ENCODE measurements around the gene RHOBTB1. TPM values are rescaled to one million over a fixed set of nuclear protein-coding genes. Genes with fewer than 3 reads are reported as not detected.

RHOBTB1 gene
- total and polyA plus RNA-seq, 12 donors, result 4.3 to 20.5 (median 12.3) TPM

- no peak for ATAC-seq
- WGBS, 2 donors, result 97% methylated on average over 4 of the region's 4 CpGs
Measured at GRCh38 chr10:60873758-60874157, 70.2 kb downstream of the RHOBTB1 start.

DNA sequence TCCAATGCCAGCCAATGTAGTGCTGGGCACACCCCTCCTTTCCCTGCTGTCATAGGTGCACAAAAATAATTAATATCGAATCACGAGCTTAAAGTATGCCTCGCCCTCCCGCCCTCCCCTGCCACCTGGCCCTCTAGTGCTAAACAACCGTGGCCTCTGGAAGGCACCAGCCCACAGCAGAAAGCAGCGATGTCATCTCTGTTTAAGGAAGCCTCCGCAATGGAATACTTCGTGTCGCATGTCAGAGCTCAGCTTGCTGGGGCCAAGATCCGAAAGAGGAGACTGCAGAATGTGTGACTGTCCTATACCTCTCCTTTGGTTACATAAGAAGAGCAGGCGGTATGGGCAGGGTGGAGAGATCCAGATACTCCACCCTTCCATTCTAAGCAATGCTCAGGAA is 71.5 kb downstream of the RHOBTB1 start:
- DNase-seq (no peak), ATAC-seq (no peak)
- Histone ChIP-seq H3K4me1 (peaks cover 0 to 7% (median 0%) of the 10 kb centered on the region in 9 donors), H3K27me3 (no peaks in the 10 kb centered on the region), H3K4me3 (no peak overlapping the region), H3K9me3 (no peaks in the 10 kb centered on the region), H3K27ac (no peak overlapping the region), H3K36me3 (peaks cover 0 to 77% (median 13%) of the 10 kb centered on the region in 9 donors)
- WGBS, 2 donors, result 95 to 98% methylated on average over 11 of the region's 11 CpGs
- intact Hi-C loops (cut with DNase I), result loop anchor here in 1 of 10 donors (10.0 kb wide), 1 partner anchor 48 kb away; no protein-coding TSS in a partner anchor
- TF ChIP-seq, protein P1, sequence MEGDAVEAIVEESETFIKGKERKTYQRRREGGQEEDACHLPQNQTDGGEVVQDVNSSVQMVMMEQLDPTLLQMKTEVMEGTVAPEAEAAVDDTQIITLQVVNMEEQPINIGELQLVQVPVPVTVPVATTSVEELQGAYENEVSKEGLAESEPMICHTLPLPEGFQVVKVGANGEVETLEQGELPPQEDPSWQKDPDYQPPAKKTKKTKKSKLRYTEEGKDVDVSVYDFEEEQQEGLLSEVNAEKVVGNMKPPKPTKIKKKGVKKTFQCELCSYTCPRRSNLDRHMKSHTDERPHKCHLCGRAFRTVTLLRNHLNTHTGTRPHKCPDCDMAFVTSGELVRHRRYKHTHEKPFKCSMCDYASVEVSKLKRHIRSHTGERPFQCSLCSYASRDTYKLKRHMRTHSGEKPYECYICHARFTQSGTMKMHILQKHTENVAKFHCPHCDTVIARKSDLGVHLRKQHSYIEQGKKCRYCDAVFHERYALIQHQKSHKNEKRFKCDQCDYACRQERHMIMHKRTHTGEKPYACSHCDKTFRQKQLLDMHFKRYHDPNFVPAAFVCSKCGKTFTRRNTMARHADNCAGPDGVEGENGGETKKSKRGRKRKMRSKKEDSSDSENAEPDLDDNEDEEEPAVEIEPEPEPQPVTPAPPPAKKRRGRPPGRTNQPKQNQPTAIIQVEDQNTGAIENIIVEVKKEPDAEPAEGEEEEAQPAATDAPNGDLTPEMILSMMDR (IDR thresholded peaks at IDR 0.05), result no peak

More at GRCh38 chr10:60873758-60874157, 70.2 kb downstream of the RHOBTB1 start:
- DNase-seq, result no peak
- Histone ChIP-seq H3K4me1 (peaks cover 0 to 7% (median 0%) of the 10 kb centered on the region in 9 donors), H3K36me3 (peaks cover 0 to 87% (median 14%) of the 10 kb centered on the region in 9 donors), H3K27me3 (no peaks in the 10 kb centered on the region), H3K4me3 (no peak overlapping the region), H3K9me3 (no peaks in the 10 kb centered on the region), H3K27ac (no peak overlapping the region)
- TF ChIP-seq, protein P1 (IDR thresholded peaks at IDR 0.05), result no peak
- intact Hi-C loops (cut with DNase I), result loop anchor here in 1 of 10 donors (10.0 kb wide), 1 partner anchor 49 kb away; no protein-coding TSS in a partner anchor

DNA sequence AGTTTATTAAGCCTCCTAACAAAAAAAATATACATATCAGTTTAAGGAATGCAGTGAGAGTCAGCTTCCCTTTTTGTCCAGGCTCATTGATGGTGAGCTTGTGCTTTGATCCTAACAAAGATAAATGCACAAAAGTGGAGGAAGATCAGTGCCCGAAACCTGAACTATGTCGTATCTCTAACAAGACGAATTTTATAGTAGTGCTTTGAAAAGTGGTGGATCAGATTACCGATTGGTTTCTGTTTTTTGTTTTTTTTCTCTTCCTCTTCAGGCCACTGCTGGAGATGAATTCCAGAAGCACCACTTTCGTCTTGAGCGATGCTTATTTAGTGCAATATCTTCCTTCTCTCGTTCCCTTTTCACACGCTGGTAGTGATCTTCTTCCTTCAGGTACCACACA is 72.8 kb downstream of the RHOBTB1 start:
- Histone ChIP-seq H3K36me3 (peaks cover 0 to 75% (median 13%) of the 10 kb centered on the region in 9 donors), H3K27ac (no peak overlapping the region)

GRCh38 chr10:60870803-60871202 is 73.2 kb downstream of the RHOBTB1 start:
- Histone ChIP-seq H3K36me3 (peaks cover 0 to 73% (median 13%) of the 10 kb centered on the region in 9 donors), H3K4me1 (peaks cover 0 to 6% (median 0%) of the 10 kb centered on the region in 9 donors), H3K27ac (no peak overlapping the region), H3K4me3 (no peak overlapping the region), H3K27me3 (no peaks in the 10 kb centered on the region), H3K9me3 (no peaks in the 10 kb centered on the region)
- DNase-seq (no peak), ATAC-seq (no peak)
- intact Hi-C loops (cut with DNase I), result loop anchor here in 1 of 10 donors (10.0 kb wide), 1 partner anchor 46 kb away; no protein-coding TSS in a partner anchor
- 91 to 94% methylated on average over 3 of the region's 3 CpGs for WGBS, 2 donors
- TF ChIP-seq, protein P1 (IDR thresholded peaks at IDR 0.05), result no peak

More for the DNA sequence above, 72.8 kb downstream of the RHOBTB1 start:
- no peaks in the 10 kb centered on the region for H3K27me3 ChIP-seq
- intact Hi-C loops (cut with DNase I), result loop anchor here in 1 of 10 donors (10.0 kb wide), 1 partner anchor 46 kb away; no protein-coding TSS in a partner anchor
- ATAC-seq (no peak), DNase-seq (no peak)
- peaks cover 0 to 6% (median 0%) of the 10 kb centered on the region in 9 donors for H3K4me1 ChIP-seq
- 93 to 94% methylated on average over 8 of the region's 8 CpGs for WGBS, 2 donors
- no peaks in the 10 kb centered on the region for H3K9me3 ChIP-seq
- no peak overlapping the region for H3K4me3 ChIP-seq
- TF ChIP-seq, protein P1 (IDR thresholded peaks at IDR 0.05), result no peak
